HEK293 (cell line): ENCODE data around the gene ACVR1C.

ENCODE experiments used
- HOXA7 ChIP-seq: sonication (generic); formaldehyde crosslinking; IDR thresholded peaks from 2 replicates; pipeline ENCODE4 v1.8.1; 2022; ENCODE audit warnings: missing genetic modification reagents, borderline replicate concordance
- OSR2 ChIP-seq: fragments of 450-650 bp; formaldehyde crosslinking; IDR thresholded peaks from 2 replicates; pipeline ENCODE4 v1.5.1; 2016; ENCODE audit warnings: missing biosample characterization, missing genetic modification characterization
- ZNF311 ChIP-seq: fragments of 450-650 bp; formaldehyde crosslinking; IDR thresholded peaks from 2 replicates; pipeline ENCODE4 v1.5.1; 2017; ENCODE audit warnings: missing biosample characterization, missing genetic modification characterization, borderline replicate concordance
- ZNF548 ChIP-seq: fragments of 450-650 bp; formaldehyde crosslinking; IDR thresholded peaks from 2 replicates; pipeline ENCODE4 v1.5.1; 2016; ENCODE audit warnings: missing biosample characterization, missing genetic modification characterization
- ZSCAN16 ChIP-seq: fragments of 450-650 bp; formaldehyde crosslinking; IDR thresholded peaks from 2 replicates; pipeline ENCODE4 v1.5.1; 2016; ENCODE audit warnings: missing biosample characterization, missing genetic modification characterization
- TF ChIP-seq, protein P1 (sequence below): fragments of 450-650 bp; formaldehyde crosslinking; IDR thresholded peaks from 2 replicates; pipeline ENCODE4 v1.5.1; 2016; ENCODE audit warnings: missing biosample characterization, missing genetic modification characterization

GRCh38 chr2:157627594-157628476, 829 bp downstream of the ACVR1C start:
- no peak for TF ChIP-seq HOXA7 (CRISPR knock-in tag)
- TF ChIP-seq, protein P1, sequence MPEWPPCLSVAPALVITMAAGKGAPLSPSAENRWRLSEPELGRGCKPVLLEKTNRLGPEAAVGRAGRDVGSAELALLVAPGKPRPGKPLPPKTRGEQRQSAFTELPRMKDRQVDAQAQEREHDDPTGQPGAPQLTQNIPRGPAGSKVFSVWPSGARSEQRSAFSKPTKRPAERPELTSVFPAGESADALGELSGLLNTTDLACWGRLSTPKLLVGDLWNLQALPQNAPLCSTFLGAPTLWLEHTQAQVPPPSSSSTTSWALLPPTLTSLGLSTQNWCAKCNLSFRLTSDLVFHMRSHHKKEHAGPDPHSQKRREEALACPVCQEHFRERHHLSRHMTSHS (tag by site-specific recombination), result no peak
- TF ChIP-seq OSR2 (tag by site-specific recombination), result no peak
- no peak for TF ChIP-seq ZSCAN16 (tag by site-specific recombination)
- no peak for TF ChIP-seq ZNF311 (tag by site-specific recombination)
- TF ChIP-seq ZNF548, result no peak
